Hepatocyte (in vitro differentiated cells): ENCODE data around the gene MCM5. TPM values are rescaled to one million over a fixed set of nuclear protein-coding genes. Genes with fewer than 3 reads are reported as not detected.
"Not testable (repeated sequence)": the region's sequence is repeated elsewhere in the genome, so short reads cannot be mapped to it uniquely, and the experiment has no call there.

Source experiments
- DNase-seq: peaks from one replicate; pipeline ENCODE4 v3.0.0-alpha.2; 2016; ENCODE audit warnings: low spot score
- H2AFZ ChIP-seq: fragments of 200-600 bp; sonication (generic); 2 replicates; pipeline ENCODE4 v1.6.0; 2016; ENCODE audit warnings: antibody characterized with exemption, mild to moderate bottlenecking
- H3K27ac ChIP-seq: fragments of 200-600 bp; sonication (generic); 2 replicates; pipeline ENCODE4 v1.5.1; 2016; ENCODE audit warnings: mild to moderate bottlenecking
- H3K27me3 ChIP-seq: fragments of 200-600 bp; sonication (generic); 2 replicates; pipeline ENCODE4 v1.6.1; 2016
- H3K36me3 ChIP-seq: fragments of 200-600 bp; sonication (generic); replicated peaks from 2 replicates; pipeline ENCODE4 v1.5.1; 2016; ENCODE audit warnings: low read depth; ENCODE audit not compliant: insufficient read depth
- H3K4me1 ChIP-seq: fragments of 200-600 bp; sonication (generic); 2 replicates; pipeline ENCODE4 v1.5.1; 2016; ENCODE audit warnings: mild to moderate bottlenecking, moderate library complexity; ENCODE audit not compliant: insufficient read depth
- H3K4me2 ChIP-seq: fragments of 200-600 bp; sonication (generic); 2 replicates; pipeline ENCODE4 v1.6.0; 2016
- H3K4me3 ChIP-seq: fragments of 200-600 bp; sonication (generic); 2 replicates; pipeline ENCODE4 v1.5.1; 2016; ENCODE audit warnings: mild to moderate bottlenecking
- H3K79me2 ChIP-seq: fragments of 200-600 bp; sonication (generic); 2 replicates; pipeline ENCODE4 v1.6.0; 2017; ENCODE audit warnings: mild to moderate bottlenecking
- H3K9me2 ChIP-seq: fragments of 200-600 bp; sonication (generic); replicated peaks from 2 replicates; pipeline ENCODE4 v1.6.0; 2017; ENCODE audit warnings: mild to moderate bottlenecking; ENCODE audit not compliant: insufficient read depth
- H3K9me3 ChIP-seq: fragments of 200-600 bp; sonication (generic); 2 replicates; pipeline ENCODE4 v1.5.1; 2016; ENCODE audit warnings: low read depth, mild to moderate bottlenecking
- H4K20me1 ChIP-seq: fragments of 200-600 bp; sonication (generic); 2 replicates; pipeline ENCODE4 v1.6.0; 2016; ENCODE audit warnings: mild to moderate bottlenecking; ENCODE audit not compliant: insufficient read depth, poor library complexity, severe bottlenecking
- EZH2 ChIP-seq: fragments of 200-600 bp; sonication (generic); IDR thresholded peaks from 2 replicates; pipeline ENCODE4 v1.6.1; 2016; ENCODE audit warnings: antibody characterized with exemption, mild to moderate bottlenecking, borderline replicate concordance
- EZH2phosphoT487 ChIP-seq: fragments of 200-600 bp; sonication (generic); IDR thresholded peaks from one replicate; pipeline ENCODE4 v1.6.1; 2018; ENCODE audit warnings: antibody characterized with exemption, mild to moderate bottlenecking, low read depth, moderate library complexity; ENCODE audit not compliant: unreplicated experiment, severe bottlenecking
- WGBS: methylation state at CpG from one replicate; pipeline ENCODE4 v1.1.6; 2016; ENCODE audit warnings: low lambda C conversion rate; ENCODE audit errors: missing lambda C conversion rate; 5-methylcytosine and 5-hydroxymethylcytosine counted together
- polyA plus RNA-seq: library from polyadenylated mRNA; unstranded; fragments of >200 nt; fragmentation: Nextera tagmentation; extraction: Ambion mirVana; gene quantifications from 2 replicates; pipeline ENCODE4 v1.2.1, GENCODE V29; 2016
- total RNA-seq: library from RNA; depleted of rRNA; stranded (reverse); fragments of >200 nt; gene quantifications from 2 replicates; pipeline ENCODE4 v1.2.3, GENCODE V29; 2014
- TF ChIP-seq, protein P1 (sequence below): fragments of 200-600 bp; sonication (generic); IDR thresholded peaks from 2 replicates; pipeline ENCODE4 v1.5.1; 2016; ENCODE audit warnings: antibody characterized with exemption, mild to moderate bottlenecking; ENCODE audit not compliant: poor library complexity

MCM5 gene
- total and polyA plus RNA-seq, 2 experiments from 2014 or later, result 21.7 to 36.1 TPM

DNA sequence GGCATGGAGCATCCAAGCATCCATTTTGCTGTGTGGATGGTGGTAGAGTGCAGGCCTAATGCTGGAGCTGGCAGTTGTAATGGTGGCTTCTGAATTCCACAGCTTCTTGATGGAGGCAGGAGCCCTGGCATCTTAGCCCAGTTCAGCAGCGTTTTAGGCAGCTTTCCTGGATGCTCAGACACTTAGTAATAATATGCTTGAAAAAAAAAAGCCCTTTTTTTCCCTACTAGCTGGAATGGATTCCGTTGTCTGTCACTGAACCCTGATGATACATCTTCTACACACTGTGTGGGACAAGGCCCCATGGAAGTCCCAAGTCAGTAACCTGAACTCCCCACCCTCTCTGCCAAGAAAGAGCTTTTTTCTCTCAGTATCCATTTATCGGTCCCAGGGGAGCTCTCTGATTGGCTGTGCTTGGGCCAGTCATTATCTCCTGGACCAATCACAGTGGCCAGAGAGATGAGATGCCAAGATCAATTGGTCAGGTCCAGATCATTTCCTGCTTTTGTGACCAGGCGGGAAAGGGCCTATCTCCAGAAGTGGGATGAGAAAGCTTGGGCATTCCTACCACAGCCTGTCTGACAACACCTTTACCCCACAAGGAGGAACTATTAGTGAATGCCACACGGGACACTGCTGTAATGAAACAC is 34.2 kb downstream of the MCM5 start:
- H2AFZ ChIP-seq, result no peak overlapping the region
- 98% methylated on average over 5 of the region's 5 CpGs for WGBS
- H3K9me2 ChIP-seq, result no peaks in the 10 kb centered on the region
- H3K9me3 ChIP-seq, result no peaks in the 10 kb centered on the region
- H3K4me3 ChIP-seq, result no peak overlapping the region
- TF ChIP-seq, protein P1, sequence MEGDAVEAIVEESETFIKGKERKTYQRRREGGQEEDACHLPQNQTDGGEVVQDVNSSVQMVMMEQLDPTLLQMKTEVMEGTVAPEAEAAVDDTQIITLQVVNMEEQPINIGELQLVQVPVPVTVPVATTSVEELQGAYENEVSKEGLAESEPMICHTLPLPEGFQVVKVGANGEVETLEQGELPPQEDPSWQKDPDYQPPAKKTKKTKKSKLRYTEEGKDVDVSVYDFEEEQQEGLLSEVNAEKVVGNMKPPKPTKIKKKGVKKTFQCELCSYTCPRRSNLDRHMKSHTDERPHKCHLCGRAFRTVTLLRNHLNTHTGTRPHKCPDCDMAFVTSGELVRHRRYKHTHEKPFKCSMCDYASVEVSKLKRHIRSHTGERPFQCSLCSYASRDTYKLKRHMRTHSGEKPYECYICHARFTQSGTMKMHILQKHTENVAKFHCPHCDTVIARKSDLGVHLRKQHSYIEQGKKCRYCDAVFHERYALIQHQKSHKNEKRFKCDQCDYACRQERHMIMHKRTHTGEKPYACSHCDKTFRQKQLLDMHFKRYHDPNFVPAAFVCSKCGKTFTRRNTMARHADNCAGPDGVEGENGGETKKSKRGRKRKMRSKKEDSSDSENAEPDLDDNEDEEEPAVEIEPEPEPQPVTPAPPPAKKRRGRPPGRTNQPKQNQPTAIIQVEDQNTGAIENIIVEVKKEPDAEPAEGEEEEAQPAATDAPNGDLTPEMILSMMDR, result no peak
- TF ChIP-seq EZH2phosphoT487 (no peak), EZH2 (no peak)
- no peaks in the 10 kb centered on the region for H3K79me2 ChIP-seq
- no peak overlapping the region for H3K4me2 ChIP-seq
- no peak overlapping the region for H3K27ac ChIP-seq
- no peaks in the 10 kb centered on the region for H3K27me3 ChIP-seq
- no peaks in the 10 kb centered on the region for H4K20me1 ChIP-seq
- no peak for DNase-seq
- H3K36me3 ChIP-seq, result no peaks in the 10 kb centered on the region
- H3K4me1 ChIP-seq, result no peaks in the 10 kb centered on the region

GRCh38 chr22:35435201-35435740 is 35.3 kb downstream of the MCM5 start:
- no peaks in the 10 kb centered on the region for H3K9me2 ChIP-seq
- H3K27ac ChIP-seq, result no peak overlapping the region
- H2AFZ ChIP-seq, result no peak overlapping the region
- no peak overlapping the region for H3K4me2 ChIP-seq
- H3K4me3 ChIP-seq, result no peak overlapping the region
- no peaks in the 10 kb centered on the region for H3K4me1 ChIP-seq
- H4K20me1 ChIP-seq, result no peaks in the 10 kb centered on the region
- no peaks in the 10 kb centered on the region for H3K79me2 ChIP-seq
- no peak for DNase-seq
- 85% methylated on average over 8 of the region's 8 CpGs for WGBS
- H3K36me3 ChIP-seq, result no peaks in the 10 kb centered on the region
- no peaks in the 10 kb centered on the region for H3K27me3 ChIP-seq
- H3K9me3 ChIP-seq, result no peaks in the 10 kb centered on the region
- TF ChIP-seq EZH2phosphoT487 (no peak), EZH2 (no peak)
- TF ChIP-seq, protein P1, result no peak

DNA sequence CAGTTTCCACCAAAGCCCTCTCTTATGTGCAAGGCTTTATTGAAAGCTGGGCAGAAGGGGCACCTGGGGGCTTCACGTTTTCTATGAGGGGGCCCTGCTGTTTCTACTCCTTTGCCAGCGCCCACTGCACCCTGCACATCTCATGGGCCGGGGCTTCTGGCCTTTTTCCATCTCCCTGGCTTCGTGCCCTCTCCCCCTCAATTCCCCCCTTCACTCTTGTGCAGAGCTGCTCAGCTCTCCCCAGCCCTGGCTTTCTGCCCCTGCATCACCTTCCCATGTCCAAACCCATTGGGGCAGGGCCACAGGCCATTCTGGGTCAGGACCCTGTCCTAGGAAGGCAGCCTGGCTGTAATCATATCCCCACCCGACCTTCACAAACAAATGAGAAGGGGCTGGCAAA is 36.5 kb downstream of the MCM5 start:
- Histone ChIP-seq H2AFZ (no peak overlapping the region), H3K4me1 (no peaks in the 10 kb centered on the region), H3K4me2 (no peak overlapping the region), H3K9me2 (no peaks in the 10 kb centered on the region), H3K27ac (no peak overlapping the region), H3K79me2 (no peaks in the 10 kb centered on the region), H4K20me1 (no peaks in the 10 kb centered on the region), H3K27me3 (no peaks in the 10 kb centered on the region), H3K9me3 (no peaks in the 10 kb centered on the region), H3K4me3 (no peak overlapping the region), H3K36me3 (no peaks in the 10 kb centered on the region)
- DNase-seq, result no peak
- TF ChIP-seq, protein P1, result no peak
- TF ChIP-seq EZH2, result no peak
- no peak for TF ChIP-seq EZH2phosphoT487
- 81% methylated on average over 5 of the region's 5 CpGs for WGBS

DNA sequence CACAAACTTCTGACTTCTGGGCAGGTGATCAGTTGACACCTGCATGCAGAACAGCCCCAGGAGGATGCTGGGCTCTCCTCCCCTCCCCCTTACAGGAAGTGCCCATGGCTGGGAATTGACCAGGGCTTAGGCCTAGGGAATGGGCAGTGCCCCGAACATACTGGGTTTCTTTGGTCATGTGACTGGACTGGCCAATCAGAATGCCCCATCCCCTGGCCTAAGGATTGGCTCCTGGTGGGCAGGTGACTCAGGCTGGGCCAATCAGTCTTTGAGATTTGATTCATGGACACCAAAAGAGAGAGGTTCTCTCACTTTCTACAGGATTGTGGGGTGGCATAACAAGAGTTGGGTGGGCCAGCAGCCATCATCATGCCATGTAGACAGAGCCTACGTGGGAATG is 37.1 kb downstream of the MCM5 start:
- H3K79me2 ChIP-seq, result no peaks in the 10 kb centered on the region
- no peaks in the 10 kb centered on the region for H4K20me1 ChIP-seq
- H3K27ac ChIP-seq, result no peak overlapping the region
- no peak for TF ChIP-seq EZH2phosphoT487
- TF ChIP-seq, protein P1, result no peak
- TF ChIP-seq EZH2, result no peak
- H2AFZ ChIP-seq, result no peak overlapping the region
- no peaks in the 10 kb centered on the region for H3K27me3 ChIP-seq
- no peak for DNase-seq
- WGBS, result 88% methylated on average over 2 of the region's 2 CpGs
- H3K36me3 ChIP-seq, result no peaks in the 10 kb centered on the region
- H3K9me3 ChIP-seq, result no peaks in the 10 kb centered on the region
- H3K4me3 ChIP-seq, result no peak overlapping the region
- no peaks in the 10 kb centered on the region for H3K9me2 ChIP-seq
- no peak overlapping the region for H3K4me2 ChIP-seq
- no peaks in the 10 kb centered on the region for H3K4me1 ChIP-seq

GRCh38 chr22:35438673-35439364 is 38.9 kb downstream of the MCM5 start:
- H4K20me1 ChIP-seq, H3K4me1 ChIP-seq, H3K4me3 ChIP-seq, H3K79me2 ChIP-seq, H3K36me3 ChIP-seq, H3K4me2 ChIP-seq, H3K27ac ChIP-seq, H3K27me3 ChIP-seq, H3K9me2 ChIP-seq, H3K9me3 ChIP-seq, DNase-seq, H2AFZ ChIP-seq: not testable (repeated sequence)
- WGBS, result 64% methylated on average over 3 of the region's 3 CpGs
